NT2/D1 (cell line): Measurements from ENCODE around the gene FBXL17.

Experiments
- YY1 ChIP-seq: IDR thresholded peaks from 2 replicates; pipeline ENCODE4 v1.6.1; 2011; ENCODE audit not compliant: insufficient read length, insufficient read depth
- ZNF274 ChIP-seq: IDR thresholded peaks from 2 replicates; pipeline ENCODE4 v1.6.1; 2011; ENCODE audit warnings: mild to moderate bottlenecking, low read depth, low read length

GRCh38 chr5:107948377-107948776 lies 433.5 kb downstream of the FBXL17 start:
- TF ChIP-seq YY1 (no peak), ZNF274 (no peak)
